KOPT-K1 (cell line): ENCODE data around the gene PCDHGA1.

Experiments used
- H3K27ac ChIP-seq: fragments of 200-600 bp; sonication (generic); 2 replicates; pipeline ENCODE4 v1.5.1; 2016; ENCODE audit warnings: antibody characterized with exemption, mild to moderate bottlenecking, low read depth, low read length; ENCODE audit not compliant: poor library complexity, severe bottlenecking
- H3K36me3 ChIP-seq: fragments of 200-600 bp; sonication (generic); 2 replicates; pipeline ENCODE4 v1.5.1; 2017; ENCODE audit warnings: antibody characterized with exemption, mild to moderate bottlenecking, low read length, moderate library complexity; ENCODE audit not compliant: insufficient read depth
- H3K9me3 ChIP-seq: fragments of 200-600 bp; sonication (generic); 2 replicates; pipeline ENCODE4 v1.5.1; 2017; ENCODE audit warnings: antibody characterized with exemption, low read length, mild to moderate bottlenecking; ENCODE audit not compliant: insufficient read depth, poor library complexity, severe bottlenecking

Gene PCDHGA1

DNA sequence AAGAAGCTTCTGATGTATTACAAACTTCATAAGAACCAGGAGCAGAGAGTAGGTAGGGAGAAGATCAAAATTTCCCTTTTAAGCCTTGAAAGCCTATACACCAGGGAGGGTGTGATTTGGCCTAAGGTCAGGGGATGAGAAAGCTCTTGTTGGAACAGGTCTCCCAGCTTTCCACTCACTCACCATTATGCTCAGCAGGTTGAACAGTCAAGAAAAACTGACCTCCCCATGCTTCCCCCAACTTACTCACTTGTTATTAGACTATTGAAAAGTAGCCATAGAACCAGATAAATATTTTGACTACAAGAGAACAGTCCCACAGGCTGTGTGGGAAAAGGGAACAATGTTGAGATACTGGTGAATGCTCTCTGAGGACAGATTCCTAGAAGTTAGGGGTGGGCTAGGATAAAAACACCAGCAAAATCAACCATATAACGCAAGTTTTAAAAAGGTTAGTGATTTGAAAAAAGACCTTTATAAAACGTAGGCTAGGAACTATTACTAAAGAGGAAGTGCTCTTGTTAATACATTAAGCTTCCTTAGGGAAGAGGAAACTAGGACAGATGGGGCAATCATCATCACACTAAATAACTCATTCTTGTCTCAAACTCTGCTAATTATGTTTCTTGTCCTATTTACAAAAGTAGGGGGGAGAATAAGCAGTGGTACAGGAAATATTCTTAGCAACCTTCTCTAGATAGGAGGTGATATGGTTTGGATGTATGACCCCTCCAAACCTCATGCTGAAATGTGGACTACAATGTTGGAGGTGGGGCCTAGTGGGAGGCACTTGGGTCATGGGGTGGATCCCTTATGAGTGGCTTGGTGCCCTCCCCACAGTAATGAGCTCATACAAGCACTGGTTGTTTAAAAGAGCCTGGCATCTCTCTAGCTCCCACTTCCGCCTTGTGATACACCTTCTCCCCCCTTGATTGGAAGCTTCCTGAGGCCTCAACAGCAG lies 189.6 kb downstream of the PCDHGA1 start:
- Histone ChIP-seq H3K36me3 (peaks cover 100% of the 10 kb centered on the region), H3K27ac (no peak overlapping the region), H3K9me3 (no peaks in the 10 kb centered on the region)

DNA sequence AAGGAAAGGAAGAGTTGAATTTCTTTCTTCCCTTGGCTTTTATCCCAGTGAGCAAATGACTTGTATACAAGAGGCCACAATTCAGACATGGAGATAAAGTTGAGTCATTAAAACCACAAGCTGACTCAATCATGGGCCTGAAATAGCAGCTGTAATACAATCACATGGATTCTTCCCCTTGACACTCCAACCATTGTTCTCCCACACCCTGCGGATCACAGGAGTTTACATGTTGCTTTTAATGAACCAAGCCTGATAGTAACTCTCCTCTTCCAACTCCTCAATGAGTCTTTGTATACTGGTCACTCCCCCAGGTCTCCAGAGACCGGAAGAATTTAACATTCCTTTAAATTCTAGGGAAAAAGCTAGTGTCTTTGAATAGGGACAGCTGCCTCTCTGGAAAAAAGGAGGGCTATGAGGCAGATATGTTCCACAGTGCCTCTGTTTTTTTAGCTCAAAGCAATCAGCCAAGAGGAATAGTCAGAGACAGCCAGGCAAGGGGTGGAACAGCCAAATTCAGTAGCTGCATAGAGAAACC lies 191.0 kb downstream of the PCDHGA1 start:
- no peaks in the 10 kb centered on the region for H3K9me3 ChIP-seq
- no peak overlapping the region for H3K27ac ChIP-seq
- peaks cover 100% of the 10 kb centered on the region for H3K36me3 ChIP-seq

DNA sequence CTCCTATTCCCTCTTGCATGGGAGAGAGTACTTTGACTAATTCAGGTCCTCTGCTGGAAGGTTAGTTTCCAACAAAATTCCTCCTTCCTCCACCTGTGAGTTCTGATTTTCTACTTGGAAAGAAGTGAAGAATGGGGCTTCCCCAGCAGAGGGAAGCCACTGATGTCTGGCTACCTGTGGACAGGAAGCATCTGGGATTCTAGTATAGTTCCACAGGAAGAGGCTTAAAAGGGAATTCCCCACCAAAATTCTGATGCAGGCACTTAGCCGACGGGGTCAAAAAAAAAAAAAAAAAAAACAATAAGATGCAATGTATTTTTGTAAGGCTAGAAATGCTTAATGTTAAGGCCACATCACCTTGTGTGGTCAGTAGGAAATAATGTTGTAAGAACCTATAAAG lies 192.0 kb downstream of the PCDHGA1 start:
- Histone ChIP-seq H3K27ac (no peak overlapping the region), H3K36me3 (peaks cover 100% of the 10 kb centered on the region)

GRCh38 chr5:141523991-141524390 lies 193.7 kb downstream of the PCDHGA1 start:
- H3K36me3 ChIP-seq, result peaks cover 100% of the 10 kb centered on the region
- H3K9me3 ChIP-seq, result no peaks in the 10 kb centered on the region
- no peak overlapping the region for H3K27ac ChIP-seq

More for the DNA sequence above, 192.0 kb downstream of the PCDHGA1 start:
- H3K9me3 ChIP-seq, result no peaks in the 10 kb centered on the region

- no peaks in the 10 kb centered on the region for H3K9me3 ChIP-seq
- H3K36me3 ChIP-seq, result peaks cover 100% of the 10 kb centered on the region
- no peak overlapping the region for H3K27ac ChIP-seq
These were observed 194.6 kb downstream of the PCDHGA1 start for GRCh38 chr5:141524604-141525597.

DNA sequence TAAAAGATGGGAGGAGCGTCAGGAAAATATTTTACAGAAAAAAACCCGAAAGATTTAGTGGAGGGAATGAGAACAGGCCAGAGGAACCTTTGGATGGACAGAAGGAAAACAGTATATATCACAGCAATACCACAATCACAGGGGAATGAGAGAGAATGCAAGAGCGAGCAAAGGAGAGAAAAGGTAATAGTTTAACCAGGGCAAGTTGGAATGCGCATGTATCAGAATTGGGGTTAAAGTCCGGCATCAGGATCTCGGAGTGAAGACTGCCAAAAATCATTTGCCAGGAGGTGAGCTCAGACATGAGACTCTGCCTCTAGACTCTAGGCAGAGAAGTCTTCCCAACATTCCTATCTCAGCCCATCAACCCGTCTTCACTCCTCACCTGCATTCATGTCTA lies 195.3 kb downstream of the PCDHGA1 start:
- Histone ChIP-seq H3K9me3 (no peaks in the 10 kb centered on the region), H3K36me3 (peaks cover 100% of the 10 kb centered on the region), H3K27ac (no peak overlapping the region)

DNA sequence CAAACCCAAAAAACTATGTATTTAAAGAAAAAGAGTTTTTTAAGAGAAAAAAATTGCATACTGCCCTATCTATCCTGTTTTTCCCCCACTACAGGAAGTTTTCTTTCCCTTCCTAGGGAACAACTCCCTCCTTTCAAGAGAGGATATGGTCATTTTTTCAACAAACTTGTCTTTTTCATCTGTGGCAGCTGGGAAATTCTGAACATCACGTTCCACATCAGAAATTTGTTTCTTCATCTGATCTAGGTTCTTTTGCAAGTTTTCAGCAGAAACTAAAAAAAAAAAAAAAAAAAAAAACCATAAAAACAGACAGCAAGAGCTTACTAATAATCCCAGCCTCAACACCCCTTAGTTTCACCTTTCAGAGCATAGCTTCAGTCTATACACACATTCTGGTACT lies 197.1 kb downstream of the PCDHGA1 start:
- H3K36me3 ChIP-seq, result peaks cover 100% of the 10 kb centered on the region
- H3K27ac ChIP-seq, result no peak overlapping the region
- H3K9me3 ChIP-seq, result no peaks in the 10 kb centered on the region

DNA sequence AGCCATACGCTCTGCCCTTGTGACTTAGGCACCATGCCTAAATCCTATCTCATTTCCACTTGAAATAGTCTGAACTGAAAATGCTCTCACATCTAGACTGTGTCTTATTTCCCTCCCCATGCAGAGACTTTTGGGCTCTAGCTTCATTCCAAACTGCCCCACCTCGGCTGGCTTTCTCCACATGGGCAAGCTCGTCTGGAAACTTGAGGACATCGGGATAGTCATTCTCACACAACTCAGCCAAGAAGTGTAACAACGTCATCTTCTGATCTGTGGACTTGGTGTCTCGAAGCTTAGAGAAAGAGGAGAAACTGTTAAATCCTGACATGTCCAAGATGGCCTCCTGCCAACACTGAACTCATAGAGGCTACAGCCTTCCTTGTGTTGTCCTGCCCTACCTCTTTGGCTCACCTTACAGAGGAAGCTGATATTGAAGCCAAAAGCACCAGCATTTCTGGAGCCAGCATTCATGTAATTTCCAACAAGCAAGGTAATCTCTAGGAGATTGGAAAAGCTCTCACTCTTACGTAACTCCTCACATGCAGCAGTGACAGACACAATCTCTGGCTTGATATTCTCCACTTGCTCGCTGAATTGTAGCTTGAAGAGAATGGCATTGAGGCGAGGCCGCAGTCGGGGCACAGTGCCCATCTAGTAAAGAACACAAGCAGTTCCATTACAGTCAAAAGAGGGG lies 198.1 kb downstream of the PCDHGA1 start:
- Histone ChIP-seq H3K36me3 (peaks cover 100% of the 10 kb centered on the region), H3K9me3 (no peaks in the 10 kb centered on the region), H3K27ac (no peak overlapping the region)

DNA sequence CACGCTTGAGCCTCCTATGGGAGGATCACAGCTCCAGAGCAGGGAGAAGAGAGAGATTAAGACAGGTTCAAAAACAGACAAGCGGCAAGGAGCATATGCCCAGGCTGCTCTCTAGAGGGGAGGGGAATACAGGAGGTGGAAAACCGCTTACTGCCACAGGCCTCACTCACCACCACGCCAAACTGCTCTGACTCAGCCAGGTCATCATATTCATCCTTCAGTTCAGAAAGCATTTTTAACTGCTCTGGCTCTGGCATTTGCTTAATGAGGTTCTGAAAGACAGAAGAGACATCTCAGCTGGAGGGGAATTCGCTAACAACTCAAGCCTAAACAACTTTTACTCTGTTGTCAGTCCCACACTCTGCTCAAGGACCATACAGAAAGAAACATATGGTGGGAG lies 198.7 kb downstream of the PCDHGA1 start:
- no peak overlapping the region for H3K27ac ChIP-seq
- H3K36me3 ChIP-seq, result peaks cover 100% of the 10 kb centered on the region
- H3K9me3 ChIP-seq, result no peaks in the 10 kb centered on the region

- Histone ChIP-seq H3K9me3 (no peaks in the 10 kb centered on the region), H3K27ac (no peak overlapping the region), H3K36me3 (peaks cover 100% of the 10 kb centered on the region)
These were observed 199.6 kb downstream of the PCDHGA1 start for GRCh38 chr5:141529873-141530272.

DNA sequence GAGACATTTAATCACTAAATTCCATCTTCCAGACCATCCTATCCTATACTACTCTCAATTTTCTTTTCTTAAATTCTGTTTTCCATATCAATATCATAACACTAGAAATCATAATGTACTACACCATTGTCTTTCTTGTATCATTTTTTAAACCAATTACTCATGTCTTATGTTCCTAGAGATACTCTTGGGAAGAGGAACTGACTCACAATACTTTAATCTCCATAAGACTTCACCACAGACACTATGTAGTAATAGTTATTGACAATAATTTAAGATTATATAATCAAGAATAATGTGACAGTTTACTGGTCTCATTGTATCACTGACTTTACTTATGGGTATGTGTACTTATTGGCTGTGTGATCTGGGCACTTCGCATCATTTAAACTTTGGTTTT lies 202.4 kb downstream of the PCDHGA1 start:
- no peaks in the 10 kb centered on the region for H3K9me3 ChIP-seq
- peaks cover 98% of the 10 kb centered on the region for H3K36me3 ChIP-seq
- no peak overlapping the region for H3K27ac ChIP-seq

DNA sequence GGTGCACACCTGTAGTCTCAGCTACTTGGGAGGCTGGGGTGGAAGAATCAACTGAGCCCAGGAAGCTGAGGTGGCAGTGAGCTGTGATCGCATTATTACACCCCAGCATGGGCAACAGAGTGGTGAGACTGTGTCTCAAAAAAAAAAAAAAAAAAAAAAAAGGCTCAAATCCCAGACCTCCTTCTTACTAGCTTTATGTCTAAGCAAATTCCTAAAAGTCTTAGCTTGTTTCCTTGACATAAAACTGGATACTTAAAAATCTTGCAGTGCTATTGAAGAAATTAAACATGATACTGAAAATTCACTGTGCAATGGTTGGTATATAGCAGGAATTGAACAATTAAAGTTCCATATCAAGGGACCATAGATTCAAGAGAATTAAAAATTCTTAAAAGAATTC lies 203.6 kb downstream of the PCDHGA1 start:
- Histone ChIP-seq H3K36me3 (peaks cover 90% of the 10 kb centered on the region), H3K9me3 (no peaks in the 10 kb centered on the region), H3K27ac (no peak overlapping the region)

DNA sequence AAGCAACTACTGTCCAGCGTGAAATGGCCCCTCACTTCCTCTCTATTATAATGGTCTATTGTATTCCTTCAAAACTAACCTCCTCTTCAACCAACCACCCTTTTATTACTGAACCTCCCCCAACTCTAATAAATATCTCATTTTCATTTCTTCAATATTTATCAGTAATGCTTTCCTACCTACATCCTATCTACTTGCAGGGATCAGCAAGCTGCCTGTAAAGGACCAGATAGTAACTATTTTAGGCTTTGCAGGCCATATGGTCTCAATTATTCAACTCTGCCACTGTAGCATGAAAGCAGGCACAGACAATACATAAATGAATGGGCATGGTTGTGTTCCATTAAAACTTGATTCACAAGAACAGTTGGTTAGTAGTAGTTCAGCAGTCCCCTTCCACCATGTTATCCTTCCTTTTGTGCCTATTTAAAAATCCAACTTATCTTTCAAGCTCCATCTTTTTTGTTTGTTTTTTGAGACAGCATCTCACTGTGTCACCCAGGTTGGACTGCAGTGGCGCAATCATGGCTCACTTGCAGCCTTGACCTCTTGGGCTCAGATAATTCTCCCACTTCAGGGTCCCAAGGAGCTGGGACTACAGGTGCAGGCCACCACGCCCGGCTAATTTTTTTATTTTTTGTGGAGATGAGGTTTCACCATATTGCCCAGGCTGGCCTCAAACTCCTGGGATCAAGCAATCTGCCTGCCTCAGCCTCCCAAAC lies 204.3 kb downstream of the PCDHGA1 start:
- H3K27ac ChIP-seq, result no peak overlapping the region
- H3K36me3 ChIP-seq, result peaks cover 90% of the 10 kb centered on the region
- no peaks in the 10 kb centered on the region for H3K9me3 ChIP-seq

DNA sequence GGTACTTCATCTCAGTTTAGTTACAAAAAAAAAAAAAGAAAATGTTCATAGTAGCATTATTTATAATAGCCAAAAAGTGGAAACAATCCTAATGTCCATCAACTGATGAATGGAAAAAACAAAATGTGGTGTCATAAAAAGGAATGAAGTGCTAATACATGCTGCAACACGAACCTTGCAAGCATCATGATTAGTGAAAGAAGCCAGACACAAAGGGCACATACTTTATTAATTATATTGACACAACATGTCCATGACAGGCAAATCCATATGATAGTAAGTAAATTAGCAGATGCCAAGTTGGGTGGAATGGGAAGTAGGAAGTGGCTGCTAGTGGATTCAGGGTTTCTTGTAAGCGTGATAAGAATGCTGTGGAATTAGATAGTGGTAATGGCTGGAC lies 212.7 kb downstream of the PCDHGA1 start:
- H3K36me3 ChIP-seq, result peaks cover 92% of the 10 kb centered on the region
- H3K9me3 ChIP-seq, result peaks cover 13% of the 10 kb centered on the region
- H3K27ac ChIP-seq, result no peak overlapping the region
